BLaER1 (cell line): ENCODE data around the gene CRACDL.

Experiments
- H3K27ac ChIP-seq: shearing (Covaris generic); formaldehyde crosslinking; 2 replicates; pipeline ENCODE4 v1.8.1; 2022
- H3K27me3 ChIP-seq: shearing (Covaris generic); formaldehyde crosslinking; 2 replicates; pipeline ENCODE4 v1.8.1; 2022
- H3K36me3 ChIP-seq: shearing (Covaris generic); formaldehyde crosslinking; 2 replicates; pipeline ENCODE4 v1.8.1; 2022
- H3K4me1 ChIP-seq: shearing (Covaris generic); formaldehyde crosslinking; 2 replicates; pipeline ENCODE4 v1.8.1; 2022
- H3K4me2 ChIP-seq: shearing (Covaris generic); formaldehyde crosslinking; 2 replicates; pipeline ENCODE4 v1.8.1; 2022
- H3K4me3 ChIP-seq: shearing (Covaris generic); formaldehyde crosslinking; 2 replicates; pipeline ENCODE4 v1.8.1; 2022
- H3K9ac ChIP-seq: shearing (Covaris generic); formaldehyde crosslinking; 2 replicates; pipeline ENCODE4 v1.8.1; 2022
- H3K9me3 ChIP-seq: shearing (Covaris generic); formaldehyde crosslinking; 2 replicates; pipeline ENCODE4 v1.8.1; 2022
- H4K20me1 ChIP-seq: shearing (Covaris generic); formaldehyde crosslinking; 2 replicates; pipeline ENCODE4 v1.8.1; 2022
- Cebpa-rat ChIP-seq: shearing (Covaris generic); IDR thresholded peaks from 2 replicates; pipeline ENCODE4 v1.8.1; 2022

The CRACDL gene

GRCh38 chr2:98807221-98807620, 128.8 kb downstream of the CRACDL start:
- no peak for TF ChIP-seq Cebpa-rat
- no peaks in the 10 kb centered on the region for H3K36me3 ChIP-seq
- peaks cover 9% of the 10 kb centered on the region for H3K4me1 ChIP-seq
- H3K27me3 ChIP-seq = no peaks in the 10 kb centered on the region
- no peak overlapping the region for H3K9ac ChIP-seq
- no peak overlapping the region for H3K27ac ChIP-seq
- H4K20me1 ChIP-seq = no peaks in the 10 kb centered on the region
- no peak overlapping the region for H3K4me2 ChIP-seq
- peaks cover 6% of the 10 kb centered on the region for H3K9me3 ChIP-seq
- no peak overlapping the region for H3K4me3 ChIP-seq

GRCh38 chr2:98806236-98806697, 129.8 kb downstream of the CRACDL start:
- TF ChIP-seq Cebpa-rat = no peak
- Histone ChIP-seq H3K27me3 (no peaks in the 10 kb centered on the region), H3K4me1 (peaks cover 9% of the 10 kb centered on the region), H3K9me3 (no peaks in the 10 kb centered on the region), H3K9ac (no peak overlapping the region), H4K20me1 (no peaks in the 10 kb centered on the region), H3K4me2 (no peak overlapping the region), H3K36me3 (no peaks in the 10 kb centered on the region), H3K4me3 (no peak overlapping the region), H3K27ac (no peak overlapping the region)

DNA sequence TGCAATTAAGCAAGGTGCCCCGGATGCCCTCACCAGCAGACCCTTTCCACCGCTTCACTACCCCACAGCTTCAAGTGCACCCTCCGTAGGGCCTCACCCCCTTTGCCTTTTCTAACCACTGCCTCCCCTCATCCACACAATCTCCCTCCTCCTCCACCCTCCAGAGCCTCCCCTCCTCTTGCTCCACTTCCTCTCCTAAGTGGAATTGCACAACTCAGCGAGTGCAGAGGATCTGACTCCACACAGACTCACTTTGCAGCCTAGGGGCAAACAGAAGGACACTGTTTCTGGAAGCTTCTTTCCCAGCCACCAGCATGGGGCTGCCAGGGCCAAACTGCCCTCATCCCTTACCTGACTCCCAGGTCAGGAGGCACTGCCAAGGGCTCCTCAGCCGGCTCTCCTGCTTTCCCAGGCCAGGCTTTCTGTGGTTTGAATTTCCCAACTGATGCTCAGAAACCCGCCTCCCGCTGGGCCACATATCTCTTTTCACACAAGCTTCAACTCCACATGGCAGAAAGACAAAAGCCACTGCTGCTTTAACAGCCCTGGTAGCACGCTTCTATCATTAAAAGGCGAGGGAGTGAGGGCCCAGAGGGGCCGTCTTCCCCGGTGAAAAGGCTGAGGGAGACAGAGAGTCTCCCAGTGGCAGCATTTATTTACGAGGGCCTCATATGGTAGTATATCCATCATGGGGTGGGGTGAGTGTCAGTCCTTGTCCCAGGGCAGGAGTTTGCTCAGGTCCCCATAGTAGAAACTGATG, 130.4 kb downstream of the CRACDL start:
- no peaks in the 10 kb centered on the region for H3K36me3 ChIP-seq
- no peaks in the 10 kb centered on the region for H3K9me3 ChIP-seq
- H3K27ac ChIP-seq = no peak overlapping the region
- H4K20me1 ChIP-seq = no peaks in the 10 kb centered on the region
- no peak for TF ChIP-seq Cebpa-rat
- H3K4me3 ChIP-seq = no peak overlapping the region
- H3K4me2 ChIP-seq = no peak overlapping the region
- H3K27me3 ChIP-seq = no peaks in the 10 kb centered on the region
- H3K9ac ChIP-seq = no peak overlapping the region
- peaks cover 3% of the 10 kb centered on the region for H3K4me1 ChIP-seq

DNA sequence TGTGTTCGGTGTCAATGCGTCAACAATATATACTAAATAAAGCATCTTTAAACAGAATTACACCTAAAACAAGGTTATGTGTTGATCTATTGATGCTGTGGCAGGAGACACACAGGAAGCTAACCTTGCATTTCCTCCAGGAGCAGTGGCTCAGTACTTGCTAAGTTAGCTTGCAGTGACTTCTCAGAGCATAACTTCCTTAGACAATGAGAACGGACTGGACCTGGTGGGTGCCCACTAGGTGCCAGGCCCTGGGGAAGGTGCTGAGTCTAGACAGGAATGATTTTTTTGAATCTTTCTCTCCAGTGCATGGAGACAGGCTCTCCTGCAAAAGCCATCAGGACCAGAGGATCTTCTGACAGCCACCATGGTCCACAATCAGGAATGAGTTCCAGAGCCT, 131.3 kb downstream of the CRACDL start:
- no peak overlapping the region for H3K4me3 ChIP-seq
- no peaks in the 10 kb centered on the region for H4K20me1 ChIP-seq
- no peaks in the 10 kb centered on the region for H3K27me3 ChIP-seq
- H3K36me3 ChIP-seq = no peaks in the 10 kb centered on the region
- H3K9me3 ChIP-seq = no peaks in the 10 kb centered on the region
- no peaks in the 10 kb centered on the region for H3K4me1 ChIP-seq
- H3K27ac ChIP-seq = no peak overlapping the region
- no peak for TF ChIP-seq Cebpa-rat
- H3K4me2 ChIP-seq = no peak overlapping the region
- H3K9ac ChIP-seq = no peak overlapping the region

GRCh38 chr2:98804265-98804650, 131.8 kb downstream of the CRACDL start:
- H3K4me3 ChIP-seq = no peak overlapping the region
- no peaks in the 10 kb centered on the region for H3K36me3 ChIP-seq
- no peaks in the 10 kb centered on the region for H4K20me1 ChIP-seq
- no peak overlapping the region for H3K9ac ChIP-seq
- no peak for TF ChIP-seq Cebpa-rat
- H3K9me3 ChIP-seq = no peaks in the 10 kb centered on the region
- no peak overlapping the region for H3K27ac ChIP-seq
- no peaks in the 10 kb centered on the region for H3K27me3 ChIP-seq
- no peaks in the 10 kb centered on the region for H3K4me1 ChIP-seq
- no peak overlapping the region for H3K4me2 ChIP-seq

GRCh38 chr2:98803405-98804264, 132.4 kb downstream of the CRACDL start:
- H3K9ac ChIP-seq = no peak overlapping the region
- no peak for TF ChIP-seq Cebpa-rat
- H3K27ac ChIP-seq = no peak overlapping the region
- H3K4me3 ChIP-seq = no peak overlapping the region
- H3K36me3 ChIP-seq = no peaks in the 10 kb centered on the region
- no peaks in the 10 kb centered on the region for H4K20me1 ChIP-seq
- no peak overlapping the region for H3K4me2 ChIP-seq
- H3K9me3 ChIP-seq = no peaks in the 10 kb centered on the region
- no peaks in the 10 kb centered on the region for H3K27me3 ChIP-seq
- no peaks in the 10 kb centered on the region for H3K4me1 ChIP-seq

DNA sequence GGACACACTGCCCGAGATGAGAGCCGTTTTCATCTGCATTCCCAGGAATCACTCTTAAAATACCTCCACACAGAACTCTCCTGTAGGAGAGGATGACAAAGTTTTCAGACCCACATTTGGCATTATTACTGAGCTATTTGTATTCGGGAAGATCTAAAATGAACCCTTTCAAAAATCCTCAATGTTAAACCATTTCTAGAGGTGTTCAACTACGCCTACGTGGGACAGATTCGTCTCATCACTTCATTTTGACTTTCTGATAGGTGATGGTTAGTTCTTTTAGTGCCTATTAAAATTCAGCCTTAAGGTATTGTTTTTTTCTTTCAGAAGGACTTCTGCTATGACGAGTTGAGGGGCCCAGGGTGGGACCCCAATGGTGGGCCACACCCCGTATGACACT, 133.7 kb downstream of the CRACDL start:
- Histone ChIP-seq H3K4me2 (no peak overlapping the region), H3K36me3 (no peaks in the 10 kb centered on the region), H3K9ac (no peak overlapping the region), H3K27ac (no peak overlapping the region), H3K4me1 (no peaks in the 10 kb centered on the region), H3K9me3 (no peaks in the 10 kb centered on the region), H3K4me3 (no peak overlapping the region), H3K27me3 (no peaks in the 10 kb centered on the region), H4K20me1 (no peaks in the 10 kb centered on the region)
- no peak for TF ChIP-seq Cebpa-rat

DNA sequence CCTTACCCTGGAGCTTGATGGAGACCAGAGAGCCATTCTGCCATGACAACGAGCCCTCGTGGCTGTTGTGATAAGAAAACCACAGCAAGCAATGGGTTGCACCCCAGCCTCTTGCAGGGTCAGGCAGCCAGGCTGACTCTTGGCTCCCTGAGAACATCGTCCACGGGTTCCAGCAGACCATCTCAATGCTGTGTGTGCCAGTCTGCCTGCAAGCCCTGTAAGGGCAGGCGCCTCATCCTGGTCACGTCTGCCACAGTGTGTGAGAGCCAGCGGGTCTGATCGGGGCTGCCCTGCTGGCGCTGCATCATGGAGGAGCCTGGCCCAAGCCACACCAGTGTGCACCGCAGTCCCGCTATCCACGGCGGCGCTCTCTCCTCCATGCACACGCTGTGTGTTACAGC, 134.1 kb downstream of the CRACDL start:
- no peaks in the 10 kb centered on the region for H4K20me1 ChIP-seq
- no peak overlapping the region for H3K4me3 ChIP-seq
- no peaks in the 10 kb centered on the region for H3K9me3 ChIP-seq
- TF ChIP-seq Cebpa-rat = no peak
- no peak overlapping the region for H3K4me2 ChIP-seq
- no peak overlapping the region for H3K9ac ChIP-seq
- H3K27ac ChIP-seq = no peak overlapping the region
- no peaks in the 10 kb centered on the region for H3K27me3 ChIP-seq
- no peaks in the 10 kb centered on the region for H3K36me3 ChIP-seq
- H3K4me1 ChIP-seq = peaks cover 4% of the 10 kb centered on the region

- no peak overlapping the region for H3K4me2 ChIP-seq
- no peaks in the 10 kb centered on the region for H3K36me3 ChIP-seq
- H3K4me3 ChIP-seq = no peak overlapping the region
- no peaks in the 10 kb centered on the region for H3K27me3 ChIP-seq
- no peak for TF ChIP-seq Cebpa-rat
- no peak overlapping the region for H3K27ac ChIP-seq
- no peak overlapping the region for H3K9ac ChIP-seq
- no peaks in the 10 kb centered on the region for H3K9me3 ChIP-seq
- no peaks in the 10 kb centered on the region for H4K20me1 ChIP-seq
- H3K4me1 ChIP-seq = peaks cover 10% of the 10 kb centered on the region
Observed at GRCh38 chr2:98801286-98801685, 134.7 kb downstream of the CRACDL start.
